ENCODE measurements around the gene COA4. TPM values are rescaled to one million over a fixed set of nuclear protein-coding genes. Genes with fewer than 3 reads are reported as not detected.

Gene COA4
- total RNA-seq, 1 experiment from 2014 or later = 97.0 TPM

DNA sequence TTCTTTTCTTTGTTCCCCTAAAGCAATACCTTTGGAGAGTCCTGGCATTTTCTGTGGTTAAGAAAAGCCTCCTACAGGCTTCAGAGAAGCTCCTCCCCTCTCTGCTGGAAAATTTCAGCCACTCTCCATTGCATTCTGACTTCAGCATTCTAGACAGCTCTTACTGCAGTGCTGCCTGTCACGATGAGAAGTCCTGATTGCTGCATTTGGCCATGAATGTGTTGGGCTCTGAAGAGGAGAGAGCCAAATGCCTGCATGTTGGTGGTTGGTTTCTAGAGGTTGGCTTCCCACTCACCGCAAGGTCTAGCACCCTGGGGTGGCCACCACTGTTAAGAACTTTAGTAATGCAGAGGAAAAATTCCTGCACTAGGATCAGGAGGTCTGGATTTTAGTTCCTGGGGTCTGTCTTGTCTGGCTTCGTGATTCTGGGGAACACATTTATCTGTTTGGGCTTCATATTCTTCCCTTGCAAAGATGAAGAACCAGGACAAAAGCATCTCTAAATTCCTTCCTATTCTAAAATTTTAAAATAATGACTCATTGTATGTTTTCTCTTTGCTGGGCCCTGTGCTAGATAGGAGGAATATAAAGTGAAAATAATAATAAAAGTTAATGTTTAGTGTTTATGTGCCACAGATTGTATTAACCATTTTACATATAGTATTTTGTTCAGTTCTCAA, 38.1 kb downstream of the COA4 start:
- Histone ChIP-seq H3K4me1 (ENCODE audit: control insufficient read depth in 1 of 2, insufficient read depth in 2 of 2, low read length in 2 of 2) (peaks cover 4 to 7% of the 10 kb centered on the region in 2 experiments; a peak in 2 of 4 replicates), H3K4me3 (replicated peaks in 1 of 2; ENCODE audit: low read depth in 1 of 2, low read length in 2 of 2) (no peak overlapping the region), H3K9me2 (ENCODE audit: insufficient read depth) (no peaks in the 10 kb centered on the region), H3K79me2 (ENCODE audit: insufficient read depth, low read length) (no peaks in the 10 kb centered on the region), H3K36me3 (ENCODE audit: control insufficient read depth in 1 of 2, insufficient read depth in 2 of 2, low read length in 2 of 2) (no peaks in the 10 kb centered on the region), H3K27me3 (ENCODE audit: insufficient read depth, low read length) (no peaks in the 10 kb centered on the region), H3K9ac (ENCODE audit: low read length) (no peak overlapping the region), H3K4me2 (ENCODE audit: low read length) (no peak overlapping the region), H3K27ac (ENCODE audit: low read depth, low read length) (no peak overlapping the region), H3K9me3 (ENCODE audit: control insufficient read depth in 1 of 2, insufficient read depth in 1 of 2, low read depth in 1 of 2, low read length in 2 of 2) (no peaks in the 10 kb centered on the region), H2AFZ (ENCODE audit: low read depth, low read length, poor library complexity, severe bottlenecking) (no peak overlapping the region), H4K20me1 (ENCODE audit: insufficient read depth) (no peaks in the 10 kb centered on the region)
- TF ChIP-seq POLR2AphosphoS5 (IDR thresholded peaks at IDR 0.05; ENCODE audit: low read depth, low read length) = no peak
- no peak for TF ChIP-seq MAX (IDR thresholded peaks at IDR 0.05)
- no peak for TF ChIP-seq YY1 (IDR thresholded peaks at IDR 0.05; ENCODE audit: extremely low read depth, insufficient replicate concordance, low read depth, low read length)
- TF ChIP-seq SIN3A (IDR thresholded peaks at IDR 0.05; ENCODE audit: low read depth) = no peak
- no peak for TF ChIP-seq EGR1 (IDR thresholded peaks at IDR 0.05; ENCODE audit: low read depth)
- no peak for TF ChIP-seq TCF7L2 (IDR thresholded peaks at IDR 0.05; ENCODE audit: borderline replicate concordance, extremely low read depth, insufficient read depth, insufficient read length)
- TF ChIP-seq EZH2phosphoT487 (IDR thresholded peaks at IDR 0.05; ENCODE audit: borderline replicate concordance) = no peak
- TF ChIP-seq SRF (IDR thresholded peaks at IDR 0.05; ENCODE audit: low read depth) = no peak
- no peak for TF ChIP-seq EZH2 (IDR thresholded peaks at IDR 0.05)
- TF ChIP-seq ZNF274 (IDR thresholded peaks at IDR 0.05; ENCODE audit: low read depth, low read length) = no peak
- TF ChIP-seq CTCF (IDR thresholded peaks at IDR 0.05 in 2 of 3, conservative IDR thresholded peaks at IDR 0.05 in 1 of 3; ENCODE audit: borderline replicate concordance in 1 of 3, insufficient read depth in 1 of 3, low read depth in 2 of 3, low read length in 2 of 3) = no peak
- TF ChIP-seq, protein P1, sequence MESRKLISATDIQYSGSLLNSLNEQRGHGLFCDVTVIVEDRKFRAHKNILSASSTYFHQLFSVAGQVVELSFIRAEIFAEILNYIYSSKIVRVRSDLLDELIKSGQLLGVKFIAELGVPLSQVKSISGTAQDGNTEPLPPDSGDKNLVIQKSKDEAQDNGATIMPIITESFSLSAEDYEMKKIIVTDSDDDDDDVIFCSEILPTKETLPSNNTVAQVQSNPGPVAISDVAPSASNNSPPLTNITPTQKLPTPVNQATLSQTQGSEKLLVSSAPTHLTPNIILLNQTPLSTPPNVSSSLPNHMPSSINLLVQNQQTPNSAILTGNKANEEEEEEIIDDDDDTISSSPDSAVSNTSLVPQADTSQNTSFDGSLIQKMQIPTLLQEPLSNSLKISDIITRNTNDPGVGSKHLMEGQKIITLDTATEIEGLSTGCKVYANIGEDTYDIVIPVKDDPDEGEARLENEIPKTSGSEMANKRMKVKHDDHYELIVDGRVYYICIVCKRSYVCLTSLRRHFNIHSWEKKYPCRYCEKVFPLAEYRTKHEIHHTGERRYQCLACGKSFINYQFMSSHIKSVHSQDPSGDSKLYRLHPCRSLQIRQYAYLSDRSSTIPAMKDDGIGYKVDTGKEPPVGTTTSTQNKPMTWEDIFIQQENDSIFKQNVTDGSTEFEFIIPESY (IDR thresholded peaks at IDR 0.05; ENCODE audit: extremely low read depth, insufficient replicate concordance, low read length) = no peak
- ChIA-PET RAD21 (ENCODE audit: low non-redundant PET in 1 of 2, low total read pairs in 2 of 2, uncharacterized antibody in 2 of 2, unreplicated experiment in 2 of 2) (interaction anchor here in 1 of 2 experiments (0.6 kb wide), 1 partner anchor 14 kb away, joined by 3 read pairs; no protein-coding TSS in a partner anchor), CTCF (no interaction called here), POLR2A (no interaction called here)
- intact Hi-C loops (cut with micrococcal nuclease) = no loop called here
- no peak for DNase-seq (ENCODE audit: low read depth, low spot score)
- BruUV-seq (replicated peaks) = no TSS peak
- no peak for ATAC-seq

All from HCT116 (cell line).